ENCODE measurements around the gene VGLL4. TPM values are rescaled to one million over a fixed set of nuclear protein-coding genes. Genes with fewer than 3 reads are reported as not detected.

VGLL4 gene
- polyA plus RNA-seq, 3 donors, result 8.5 to 13.2 (median 10.0) TPM

DNA sequence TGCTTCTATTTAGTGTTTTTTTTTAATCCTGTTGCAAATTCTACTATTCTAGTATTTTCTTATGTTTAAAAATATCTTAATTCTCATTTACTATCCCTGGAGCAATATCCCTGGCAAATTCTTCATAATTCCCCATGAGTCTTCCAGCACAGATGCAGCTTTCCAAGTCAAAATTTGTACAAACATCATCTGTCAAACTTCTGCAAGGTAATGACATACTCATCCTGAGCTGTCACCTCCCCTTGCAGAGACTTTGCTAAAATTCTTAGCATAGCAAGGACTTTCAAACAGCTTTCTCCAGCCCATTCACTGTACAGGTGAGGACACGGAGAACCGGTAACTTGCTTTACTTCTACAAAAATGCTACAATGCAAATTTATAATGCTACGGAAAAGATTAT lies 28.6 kb upstream of the VGLL4 start:
- no peaks in the 10 kb centered on the region for H3K36me3 Mint-ChIP-seq
- no peaks in the 10 kb centered on the region for H3K27me3 ChIP-seq (ENCODE audit: control insufficient read depth in 2 of 2, insufficient read depth in 2 of 2, low read length in 2 of 2)
- TF ChIP-seq, protein P1, sequence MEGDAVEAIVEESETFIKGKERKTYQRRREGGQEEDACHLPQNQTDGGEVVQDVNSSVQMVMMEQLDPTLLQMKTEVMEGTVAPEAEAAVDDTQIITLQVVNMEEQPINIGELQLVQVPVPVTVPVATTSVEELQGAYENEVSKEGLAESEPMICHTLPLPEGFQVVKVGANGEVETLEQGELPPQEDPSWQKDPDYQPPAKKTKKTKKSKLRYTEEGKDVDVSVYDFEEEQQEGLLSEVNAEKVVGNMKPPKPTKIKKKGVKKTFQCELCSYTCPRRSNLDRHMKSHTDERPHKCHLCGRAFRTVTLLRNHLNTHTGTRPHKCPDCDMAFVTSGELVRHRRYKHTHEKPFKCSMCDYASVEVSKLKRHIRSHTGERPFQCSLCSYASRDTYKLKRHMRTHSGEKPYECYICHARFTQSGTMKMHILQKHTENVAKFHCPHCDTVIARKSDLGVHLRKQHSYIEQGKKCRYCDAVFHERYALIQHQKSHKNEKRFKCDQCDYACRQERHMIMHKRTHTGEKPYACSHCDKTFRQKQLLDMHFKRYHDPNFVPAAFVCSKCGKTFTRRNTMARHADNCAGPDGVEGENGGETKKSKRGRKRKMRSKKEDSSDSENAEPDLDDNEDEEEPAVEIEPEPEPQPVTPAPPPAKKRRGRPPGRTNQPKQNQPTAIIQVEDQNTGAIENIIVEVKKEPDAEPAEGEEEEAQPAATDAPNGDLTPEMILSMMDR (IDR thresholded peaks at IDR 0.05), result no peak
- H3K36me3 ChIP-seq (replicated peaks in 1 of 2; ENCODE audit: control insufficient read depth in 1 of 2, insufficient read depth in 2 of 2, low read length in 2 of 2), result no peaks in the 10 kb centered on the region
- DNase-seq, result no peak
- H3K4me1 Mint-ChIP-seq, result peaks cover 11% of the 10 kb centered on the region
- no peak overlapping the region for H2AFZ ChIP-seq (ENCODE audit: insufficient read depth, low read depth, low read length, poor library complexity, severe bottlenecking)
- no CpG with 5 or more reads among the region's 3 CpGs for WGBS (ENCODE audit: insufficient coverage)
- peaks cover 0 to 6% (median 5%) of the 10 kb centered on the region in 3 donors for H3K27me3 Mint-ChIP-seq (ENCODE audit: low read depth in 3 of 3)
- no peak overlapping the region for H3K4me3 ChIP-seq (replicated peaks in 1 of 3; ENCODE audit: low read depth in 2 of 3, low read length in 3 of 3)
- H3K79me2 ChIP-seq (ENCODE audit: insufficient read depth, low read length), result no peaks in the 10 kb centered on the region
- H3K27ac ChIP-seq (ENCODE audit: low read depth in 1 of 2, low read length in 2 of 2), result no peak overlapping the region
- no peaks in the 10 kb centered on the region for H3K9me3 Mint-ChIP-seq
- no peak overlapping the region for H3K4me3 Mint-ChIP-seq
- no peak overlapping the region for H3K27ac Mint-ChIP-seq
- H3K4me1 ChIP-seq (ENCODE audit: control insufficient read depth in 1 of 2, insufficient read depth in 2 of 2, low read length in 2 of 2), result peaks cover 7 to 9% of the 10 kb centered on the region in 2 donors
- H3K9me3 ChIP-seq (replicated peaks in 1 of 2; ENCODE audit: control insufficient read depth in 1 of 2, insufficient read depth in 1 of 2, low read length in 2 of 2), result no peaks in the 10 kb centered on the region
- intact Hi-C loops (cut with micrococcal nuclease), result no loop called here
- H4K20me1 ChIP-seq (ENCODE audit: insufficient read depth, low read length), result no peaks in the 10 kb centered on the region
- H3K9ac ChIP-seq (ENCODE audit: insufficient read depth, low read length, poor library complexity, severe bottlenecking), result no peak overlapping the region
- H3K4me2 ChIP-seq (replicated peaks; ENCODE audit: extremely low read depth, low read length, poor library complexity, severe bottlenecking), result no peak overlapping the region

DNA sequence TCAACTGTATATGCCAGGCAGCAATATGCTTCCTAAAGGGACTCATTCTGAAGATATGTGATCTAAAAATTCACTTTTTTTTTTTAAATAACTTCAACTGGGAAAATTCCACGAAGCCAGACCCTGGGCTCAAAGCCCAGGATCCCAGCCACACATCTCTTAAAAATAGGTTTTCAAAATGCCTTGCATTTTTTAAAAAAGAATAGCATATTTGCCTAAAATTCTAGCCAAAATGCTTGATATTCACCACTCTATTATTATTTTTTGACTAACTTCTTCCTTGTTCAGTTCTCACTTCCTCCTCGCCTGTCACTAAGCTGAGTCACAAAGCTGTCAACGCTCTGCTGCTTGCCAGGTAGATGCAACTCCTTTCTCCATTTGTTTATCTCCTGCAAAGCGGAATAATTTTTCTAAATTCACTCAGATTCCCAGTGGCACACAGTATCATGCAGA lies 28.0 kb upstream of the VGLL4 start:
- no peaks in the 10 kb centered on the region for H3K27me3 ChIP-seq (ENCODE audit: control insufficient read depth in 2 of 2, insufficient read depth in 2 of 2, low read length in 2 of 2)
- intact Hi-C loops (cut with micrococcal nuclease), result no loop called here
- TF ChIP-seq, protein P1 (IDR thresholded peaks at IDR 0.05), result no peak
- peaks cover 0 to 6% (median 5%) of the 10 kb centered on the region in 3 donors for H3K27me3 Mint-ChIP-seq (ENCODE audit: low read depth in 3 of 3)
- no peaks in the 10 kb centered on the region for H3K9me3 Mint-ChIP-seq
- no peaks in the 10 kb centered on the region for H3K36me3 ChIP-seq (replicated peaks in 1 of 2; ENCODE audit: control insufficient read depth in 1 of 2, insufficient read depth in 2 of 2, low read length in 2 of 2)
- no peak overlapping the region for H3K27ac ChIP-seq (ENCODE audit: low read depth in 1 of 2, low read length in 2 of 2)
- no peak overlapping the region for H3K9ac ChIP-seq (ENCODE audit: insufficient read depth, low read length, poor library complexity, severe bottlenecking)
- H2AFZ ChIP-seq (ENCODE audit: insufficient read depth, low read depth, low read length, poor library complexity, severe bottlenecking), result no peak overlapping the region
- no peak overlapping the region for H3K4me2 ChIP-seq (replicated peaks; ENCODE audit: extremely low read depth, low read length, poor library complexity, severe bottlenecking)
- WGBS (ENCODE audit: insufficient coverage), result 21% methylated on average over 3 of the region's 4 CpGs
- H3K4me1 ChIP-seq (ENCODE audit: control insufficient read depth in 1 of 2, insufficient read depth in 2 of 2, low read length in 2 of 2), result peaks cover 7 to 9% of the 10 kb centered on the region in 2 donors
- no peak overlapping the region for H3K4me3 Mint-ChIP-seq
- no peaks in the 10 kb centered on the region for H3K79me2 ChIP-seq (ENCODE audit: insufficient read depth, low read length)
- no peaks in the 10 kb centered on the region for H3K9me3 ChIP-seq (replicated peaks in 1 of 2; ENCODE audit: control insufficient read depth in 1 of 2, insufficient read depth in 1 of 2, low read length in 2 of 2)
- peaks cover 11% of the 10 kb centered on the region for H3K4me1 Mint-ChIP-seq
- no peaks in the 10 kb centered on the region for H3K36me3 Mint-ChIP-seq
- no peak overlapping the region for H3K4me3 ChIP-seq (replicated peaks in 1 of 3; ENCODE audit: low read depth in 2 of 3, low read length in 3 of 3)
- no peaks in the 10 kb centered on the region for H4K20me1 ChIP-seq (ENCODE audit: insufficient read depth, low read length)
- H3K27ac Mint-ChIP-seq, result peak overlapping the region in 2 of 7 donors; percentile 64 to 79
- peak; percentile 12 to 36 (median 26) for DNase-seq
